NCI-H2029 treated with DMSO at 0.1 percent for 48 hours (cell line): ENCODE data around the gene RHBDL1.

Source experiments
- DNase-seq: peaks from one replicate; lab custom pipeline; 2025; lab: John Stamatoyannopoulos, UW

RHBDL1 gene

DNA sequence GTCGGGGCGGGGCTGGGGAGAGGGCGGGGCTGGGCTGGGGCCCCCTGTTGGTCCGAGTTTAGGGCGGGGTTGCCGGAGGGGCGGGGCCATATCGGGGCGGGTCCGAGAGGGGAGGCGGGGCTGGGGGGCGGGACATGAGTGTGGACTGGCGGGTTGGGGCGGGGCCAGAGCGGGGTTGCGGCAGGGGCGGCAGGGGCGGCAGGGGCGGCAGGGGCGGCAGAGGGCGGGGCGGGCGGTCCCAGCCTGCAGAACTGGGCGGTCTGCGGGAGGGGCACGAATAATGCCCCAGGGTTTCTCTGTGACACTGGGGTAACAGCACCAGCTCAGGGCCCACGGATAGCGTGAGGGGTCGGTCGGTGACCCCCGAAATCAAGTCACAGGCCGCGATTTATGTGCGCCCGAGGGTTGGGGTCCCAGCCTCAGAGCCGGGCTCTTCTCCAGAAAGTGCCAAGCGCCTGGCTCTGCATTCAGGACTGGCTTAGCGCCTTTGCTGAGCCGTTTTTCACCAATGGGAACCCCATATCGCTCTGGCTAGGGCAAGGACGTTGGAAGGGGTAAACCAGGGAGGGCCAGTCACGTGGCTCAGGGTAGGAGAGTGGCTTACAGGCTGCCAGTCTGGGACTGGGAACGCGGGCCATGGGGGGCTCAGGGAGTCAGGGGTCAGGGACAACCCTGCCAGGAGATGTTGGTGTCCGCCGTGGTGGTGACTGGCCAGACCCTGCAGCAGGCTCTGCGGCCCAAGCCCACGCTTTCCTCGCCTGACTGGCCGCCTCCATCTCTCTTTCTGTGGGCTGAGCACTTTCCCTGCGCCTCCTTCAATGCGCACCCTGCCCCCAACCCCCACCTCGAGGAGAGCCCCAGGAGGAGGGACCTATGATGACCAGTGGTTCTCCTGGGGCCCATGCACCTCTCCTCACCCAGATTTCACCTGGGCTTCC is 38.1 kb upstream of the RHBDL1 start:
- no peak for DNase-seq

DNA sequence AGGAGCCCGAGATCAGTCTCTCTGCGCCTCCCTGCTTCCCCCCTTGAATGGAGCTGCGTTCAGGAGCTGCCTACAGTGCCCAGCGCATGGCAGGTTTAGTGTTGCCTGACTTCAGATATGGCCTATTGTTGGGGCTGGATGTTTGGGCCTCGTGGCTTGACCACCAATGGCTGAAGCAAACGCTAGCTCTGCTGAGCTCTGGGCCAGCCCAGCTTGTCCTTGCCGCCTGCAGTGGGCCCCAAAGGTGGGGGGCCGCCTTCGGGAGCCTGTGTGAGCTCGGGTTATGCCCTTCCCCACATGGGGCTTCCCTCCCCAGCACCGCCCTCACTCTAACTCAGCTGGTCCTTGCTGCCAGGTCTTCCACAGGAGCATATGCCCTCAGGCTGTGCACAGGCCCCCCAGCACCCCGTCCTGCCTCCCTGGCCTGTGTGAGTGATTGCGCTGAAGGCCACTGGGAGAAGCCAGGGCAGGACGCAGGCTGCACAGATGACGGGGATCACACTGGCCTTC is 37.4 kb upstream of the RHBDL1 start:
- no peak for DNase-seq

DNA sequence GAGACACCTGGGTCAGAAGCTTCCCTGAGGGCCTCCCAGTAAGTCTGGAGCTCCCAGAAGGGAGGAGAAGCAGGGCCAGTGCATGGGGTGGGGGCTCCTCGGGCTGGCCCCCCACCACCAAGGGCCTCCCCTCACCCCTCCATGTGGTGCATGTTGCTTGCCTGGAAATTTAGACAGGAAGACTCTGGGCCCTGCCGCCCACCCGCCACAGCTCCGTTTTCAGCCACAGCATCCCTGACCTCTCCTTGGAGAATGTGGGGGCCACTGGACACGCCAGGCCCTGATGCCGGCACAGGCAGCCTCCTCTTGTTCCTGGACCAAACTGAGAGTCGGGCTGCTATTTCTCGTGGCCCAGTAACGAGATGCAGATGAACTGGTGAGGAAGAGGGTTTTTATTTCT is 36.6 kb upstream of the RHBDL1 start:
- no peak for DNase-seq

DNA sequence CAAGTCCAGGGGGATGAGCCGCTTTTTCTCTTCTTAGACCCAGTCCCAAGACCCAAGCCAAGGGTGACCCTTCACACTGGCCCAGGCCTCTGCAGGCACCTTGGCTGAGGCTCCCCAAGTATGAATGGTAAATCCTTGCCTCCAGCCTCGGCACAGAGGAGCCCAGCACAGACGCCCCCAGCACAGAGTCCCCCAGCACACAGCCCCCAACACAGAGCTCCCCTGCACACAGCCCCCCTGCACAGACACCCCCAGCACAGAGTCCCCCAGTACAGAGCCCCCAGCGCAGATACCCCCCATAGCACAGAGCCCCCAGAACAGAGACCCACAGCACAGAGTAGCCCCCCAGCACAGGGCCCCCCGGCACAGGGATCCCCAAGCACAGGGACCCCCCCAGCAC is 34.9 kb upstream of the RHBDL1 start:
- DNase-seq: no peak

DNA sequence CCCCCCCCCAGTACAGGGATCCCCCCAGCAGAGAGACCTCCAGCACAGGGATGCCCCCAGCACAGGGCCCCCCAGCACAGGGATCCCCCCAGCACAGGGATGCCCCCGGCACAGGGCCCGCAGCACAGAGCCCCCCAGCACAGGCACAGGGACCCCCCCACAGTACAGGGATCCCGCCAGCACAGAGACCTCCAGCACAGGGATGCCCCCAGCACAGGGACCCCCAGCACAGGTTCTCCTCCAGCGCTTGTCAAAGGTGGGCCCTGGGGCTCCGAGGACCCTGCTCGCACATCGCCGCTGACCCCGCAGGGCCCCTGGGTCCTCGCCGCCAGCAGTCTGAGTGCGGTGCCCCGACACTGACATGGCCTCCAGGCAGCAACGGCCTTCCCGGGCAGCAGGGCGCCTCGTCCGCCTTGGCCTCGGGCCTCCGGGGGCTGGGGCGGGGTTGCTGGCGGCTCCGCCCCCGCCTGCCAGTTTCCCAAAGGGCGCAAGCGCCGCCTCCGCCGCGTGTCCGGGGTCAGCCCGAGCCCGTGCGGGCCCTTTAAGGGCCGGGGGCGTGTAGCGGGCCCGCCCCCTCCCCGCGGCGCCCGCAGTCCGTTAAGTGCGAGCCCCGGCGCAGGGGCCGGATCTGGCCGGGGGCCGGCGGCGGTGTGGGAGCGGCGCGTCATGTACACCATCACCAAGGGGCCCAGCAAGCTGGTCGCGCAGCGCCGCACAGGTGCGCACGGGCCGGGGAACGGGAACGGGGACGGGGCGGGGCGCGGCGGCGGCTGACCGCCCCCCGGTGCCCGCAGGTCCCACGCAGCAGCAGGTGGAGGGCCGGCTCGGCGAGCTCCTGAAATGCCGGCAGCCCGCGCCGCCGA is 33.9 kb upstream of the RHBDL1 start, which contains the start of gene MCRIP2:
TSS of gene MCRIP2 (plus strand) at position 503 of the 863 bp plus-strand sequence. CDS start at position 667, 164 bp downstream.
- no peak for DNase-seq

DNA sequence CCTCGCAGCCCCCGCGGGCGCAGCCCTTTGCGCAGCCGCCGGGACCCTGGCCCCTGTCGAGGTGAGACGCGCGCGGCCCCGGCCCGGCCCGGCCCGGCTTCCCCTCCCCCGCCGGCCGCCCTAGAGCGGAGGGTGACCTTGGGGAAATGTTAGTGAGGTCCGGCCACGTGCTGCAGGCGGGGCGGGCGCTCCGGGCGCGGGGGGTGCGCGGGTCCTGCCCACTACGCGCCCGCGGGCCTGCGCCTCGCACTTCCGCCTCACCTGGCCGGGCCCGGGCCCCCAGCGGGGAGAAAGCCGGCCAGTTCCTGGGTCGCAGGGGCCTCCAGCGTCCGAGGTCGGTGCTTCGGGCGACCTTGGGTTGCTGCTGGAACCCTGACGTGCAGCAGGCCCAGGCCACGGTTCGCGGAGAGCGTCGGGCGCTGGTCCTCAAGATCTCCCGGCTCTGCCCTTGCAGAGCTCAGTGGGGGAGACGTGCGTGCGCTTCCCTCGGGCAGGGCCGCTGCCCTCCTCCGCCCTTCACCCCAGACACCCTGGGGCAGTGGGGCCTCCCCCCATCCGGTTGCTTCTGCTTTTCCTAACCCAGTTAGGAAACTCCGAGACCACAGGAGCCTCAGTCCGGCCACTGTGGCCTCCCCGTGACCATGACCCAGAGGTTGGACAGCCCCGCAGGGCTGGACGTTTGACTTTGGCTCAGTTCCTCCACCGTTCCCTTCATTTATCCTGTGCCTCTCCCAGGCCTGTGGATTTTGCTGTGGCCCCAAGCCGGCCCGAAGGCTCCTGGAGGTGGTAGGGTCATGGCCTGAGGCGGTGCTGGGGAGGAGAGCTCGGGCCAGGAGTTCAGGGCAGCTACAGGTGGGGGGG is 33.1 kb upstream of the RHBDL1 start:
- DNase-seq: no peak

DNA sequence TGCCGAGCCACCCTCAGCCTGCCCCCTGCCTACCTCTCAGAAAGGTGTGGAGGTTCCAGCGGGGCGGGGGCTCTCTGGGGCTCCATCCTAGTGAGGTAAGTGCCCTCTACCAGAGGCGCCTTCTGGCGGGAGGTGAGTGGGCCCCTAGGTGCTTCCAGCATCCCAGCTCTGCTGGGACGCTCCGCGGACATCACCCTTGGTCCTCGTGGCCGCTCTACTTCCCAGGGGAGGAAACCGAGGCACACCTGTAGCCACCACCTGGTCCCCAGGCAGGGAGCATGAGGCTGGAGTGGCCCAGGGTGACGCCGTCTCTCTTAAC is 32.5 kb upstream of the RHBDL1 start:
- DNase-seq: no peak

DNA sequence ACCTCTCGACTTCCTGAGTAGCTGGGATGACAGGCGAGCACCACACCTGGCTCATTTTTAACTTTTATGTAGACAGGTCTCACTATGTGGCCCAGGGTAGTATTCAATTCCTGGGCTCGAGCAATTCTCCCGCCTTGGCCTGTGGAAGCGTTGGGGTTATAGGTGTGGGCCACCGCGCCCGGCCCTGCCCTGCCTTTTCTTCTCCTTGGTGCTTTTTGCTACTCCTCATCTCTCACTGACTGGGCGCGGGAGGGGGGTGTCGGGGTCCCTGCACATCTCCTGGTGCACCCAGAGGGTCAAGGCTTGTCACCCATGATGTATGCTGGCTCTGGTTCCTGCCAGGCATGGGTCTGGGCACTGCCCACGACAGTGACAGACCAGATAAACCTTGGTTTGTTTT is 30.9 kb upstream of the RHBDL1 start:
- DNase-seq: no peak

DNA sequence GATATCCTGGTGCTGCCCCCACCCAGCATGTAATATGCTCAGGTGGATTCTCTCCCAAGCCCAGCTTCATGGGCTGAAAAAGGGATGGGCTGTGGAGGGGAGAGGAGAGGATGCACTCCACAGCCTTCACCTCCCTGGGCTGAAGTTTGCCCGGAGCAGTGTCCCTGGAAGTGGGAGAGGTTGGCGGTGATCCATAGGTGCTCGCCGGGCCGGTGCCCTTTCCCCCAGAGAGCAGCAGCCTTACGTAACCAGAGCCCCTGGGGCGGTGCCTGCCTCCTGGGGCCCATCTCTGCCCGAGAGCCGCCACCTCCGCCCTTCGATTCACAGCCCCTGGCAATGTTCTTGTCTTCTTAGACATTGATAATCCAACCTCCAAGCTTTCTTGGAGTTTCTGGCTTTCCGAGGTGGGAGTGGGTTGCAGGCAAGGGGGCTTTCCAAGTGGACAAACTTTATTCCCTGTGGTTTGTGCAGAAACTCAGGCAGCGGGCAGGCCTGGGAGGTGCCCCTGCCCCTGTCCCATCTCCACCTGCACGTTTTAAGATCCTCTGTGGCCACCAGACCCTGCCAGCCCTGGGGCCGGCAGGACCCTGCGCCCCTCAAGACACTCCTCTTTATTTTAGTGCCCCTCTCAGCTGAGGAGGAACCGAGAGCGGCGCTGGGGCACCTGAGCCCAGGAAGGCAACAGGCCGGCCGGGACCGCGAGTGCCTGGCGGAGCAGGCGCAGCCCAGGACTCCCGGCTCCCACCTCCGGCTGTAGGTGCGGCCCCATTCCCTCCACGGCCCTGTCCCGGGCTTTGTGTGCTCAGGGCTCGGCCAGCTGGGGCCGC is 29.4 kb upstream of the RHBDL1 start:
- no peak for DNase-seq

DNA sequence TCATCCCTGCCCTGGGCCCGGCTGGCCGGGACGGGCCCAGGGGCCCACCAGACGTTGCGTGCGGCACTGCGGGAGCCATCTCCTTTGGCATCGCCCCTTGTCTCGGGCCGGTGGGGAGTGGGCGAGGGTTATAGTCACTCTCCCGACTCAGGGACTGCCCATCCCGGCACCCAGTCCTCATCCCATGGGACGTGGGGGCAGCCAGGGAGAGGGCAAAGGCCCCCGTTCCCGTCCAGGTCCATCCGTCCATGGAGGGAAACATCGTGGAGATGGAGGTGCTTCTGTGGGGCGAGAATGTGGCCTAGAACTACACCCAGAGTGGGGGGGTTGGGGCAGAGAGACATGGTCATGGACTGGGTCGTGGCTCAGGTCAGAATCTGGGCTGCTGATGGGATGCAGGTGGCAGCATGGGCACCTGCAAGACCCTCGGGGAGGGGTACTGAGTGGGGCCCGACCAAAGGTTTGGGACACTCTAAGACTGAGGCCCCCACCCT is 28.7 kb upstream of the RHBDL1 start:
- no peak for DNase-seq

DNA sequence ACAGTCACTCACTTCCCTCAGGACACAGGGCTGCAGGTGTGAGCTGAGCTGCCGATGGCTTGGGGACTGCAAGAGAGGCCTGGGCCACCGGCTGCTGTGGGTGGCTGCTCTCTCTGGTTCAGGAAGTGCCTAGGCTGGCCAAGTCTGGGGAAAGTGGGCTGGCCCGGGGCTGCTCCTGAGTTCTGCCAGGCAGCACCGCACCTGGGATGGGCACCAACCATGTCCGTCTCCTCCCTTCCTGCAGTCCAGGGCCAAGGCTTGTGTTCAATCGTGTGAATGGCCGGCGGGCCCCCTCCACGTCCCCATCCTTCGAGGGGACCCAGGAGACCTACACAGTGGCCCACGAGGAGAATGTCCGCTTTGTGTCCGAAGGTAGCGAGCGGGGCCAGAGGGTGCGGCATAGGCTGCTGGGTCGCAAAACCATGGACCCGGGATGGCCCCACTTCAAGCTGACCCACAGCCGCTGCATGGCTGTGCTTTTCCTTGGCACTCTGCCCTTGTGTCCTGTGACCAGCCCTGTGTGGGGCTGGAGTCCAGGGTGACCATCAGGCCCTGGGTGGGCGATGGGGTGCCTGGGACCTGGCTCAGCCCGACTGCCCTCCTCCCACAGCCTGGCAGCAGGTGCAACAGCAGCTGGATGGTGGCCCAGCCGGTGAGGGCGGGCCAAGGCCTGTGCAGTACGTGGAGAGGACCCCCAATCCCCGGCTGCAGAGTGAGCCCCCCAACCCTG is 28.1 kb upstream of the RHBDL1 start:
- no peak for DNase-seq

DNA sequence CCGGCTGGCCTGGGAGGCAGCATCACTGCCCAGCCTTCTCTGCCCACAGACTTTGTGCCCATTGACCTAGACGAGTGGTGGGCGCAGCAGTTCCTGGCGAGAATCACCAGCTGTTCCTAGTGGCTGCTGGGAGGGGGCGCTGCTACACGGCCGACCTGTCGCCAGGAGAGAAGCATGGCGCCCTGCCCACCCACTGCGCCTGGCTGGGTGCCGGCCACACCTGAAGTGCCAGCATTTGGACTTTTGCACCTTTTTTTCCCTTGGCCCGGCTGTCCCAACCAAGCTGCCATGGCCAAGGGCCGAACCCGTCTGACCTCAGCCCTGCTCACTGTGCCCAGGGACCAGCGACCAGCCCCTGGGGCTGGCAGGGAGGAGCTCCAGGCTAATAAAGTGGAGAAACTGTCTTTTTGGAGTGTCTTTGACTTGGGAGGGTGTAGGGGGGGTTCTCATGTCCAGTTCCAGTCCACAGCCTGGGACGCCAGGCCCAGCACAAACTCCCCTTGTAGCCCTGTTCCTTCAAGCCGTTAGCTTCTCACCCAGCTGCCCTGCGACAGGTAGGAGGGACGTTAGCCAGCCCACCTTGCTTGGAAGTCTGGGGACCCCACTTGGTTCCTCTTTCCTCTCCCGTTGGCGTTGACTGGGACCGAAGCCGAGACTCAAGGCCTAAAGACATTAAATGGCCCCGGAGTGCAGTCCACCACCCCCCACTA is 27.2 kb upstream of the RHBDL1 start:
- DNase-seq: peak; percentile 11

DNA sequence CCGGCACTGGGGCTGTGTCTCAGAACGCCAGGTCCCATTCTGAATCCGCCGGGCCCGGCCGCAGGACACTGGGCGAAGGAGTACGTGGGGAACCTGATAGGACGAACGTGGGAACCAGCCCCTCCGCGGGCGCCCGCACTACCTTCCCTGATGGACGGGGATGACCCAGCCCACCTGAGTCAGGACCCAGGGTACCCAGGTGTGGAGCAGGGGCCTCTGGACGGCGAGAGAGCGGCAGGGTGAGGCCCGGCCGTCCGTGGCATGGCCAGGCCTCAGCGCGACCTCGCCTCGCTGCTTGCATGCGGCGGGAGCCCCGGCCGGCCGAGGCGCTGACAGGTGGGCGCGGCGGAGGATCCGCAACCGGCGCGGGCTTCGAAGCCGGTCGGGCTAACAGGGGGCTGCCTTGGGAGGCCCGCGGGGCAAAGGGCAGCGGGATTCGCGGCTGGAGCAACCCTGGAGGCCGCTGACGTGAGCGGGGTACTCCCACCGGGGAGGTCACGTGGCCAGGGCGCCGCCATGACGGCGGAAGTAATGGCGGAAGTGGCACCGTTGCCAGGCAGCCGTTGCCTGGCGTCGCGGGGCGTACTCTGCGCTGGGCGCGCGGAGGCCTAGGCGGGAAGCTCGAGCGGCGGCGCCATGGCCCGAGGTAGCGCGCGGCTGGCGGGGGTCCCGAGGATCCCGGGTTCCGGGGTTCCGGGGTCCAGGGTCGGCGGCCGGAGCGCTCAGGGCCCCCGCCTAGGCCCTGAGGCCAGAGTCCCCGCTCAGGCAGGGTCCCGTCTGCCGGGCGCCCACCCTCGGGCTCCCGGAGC is 26.5 kb upstream of the RHBDL1 start, which contains the start of gene WDR90:
TSS of gene WDR90 (plus strand) at position 585 of the 809 bp plus-strand sequence. CDS start at position 637, 52 bp downstream.
- DNase-seq: peak; percentile 30

DNA sequence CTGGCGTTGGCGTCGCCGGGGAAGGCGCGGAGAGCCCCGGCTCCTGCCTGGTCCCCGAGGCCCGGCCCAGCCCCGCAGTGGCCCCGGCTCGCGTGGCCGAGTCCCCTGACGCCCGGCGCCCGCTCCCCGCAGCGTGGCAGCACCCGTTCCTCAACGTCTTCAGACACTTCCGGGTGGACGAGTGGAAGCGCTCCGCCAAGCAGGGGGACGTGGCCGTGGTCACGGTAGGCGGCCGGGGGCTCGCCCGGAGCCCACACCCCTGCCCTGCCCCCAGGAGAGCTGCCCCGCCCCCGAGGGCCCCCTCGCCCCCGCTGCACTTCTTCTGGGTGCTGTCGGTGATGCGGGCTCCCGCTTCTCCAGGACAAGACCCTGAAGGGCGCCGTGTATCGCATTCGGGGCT is 25.8 kb upstream of the RHBDL1 start:
- DNase-seq: no peak

DNA sequence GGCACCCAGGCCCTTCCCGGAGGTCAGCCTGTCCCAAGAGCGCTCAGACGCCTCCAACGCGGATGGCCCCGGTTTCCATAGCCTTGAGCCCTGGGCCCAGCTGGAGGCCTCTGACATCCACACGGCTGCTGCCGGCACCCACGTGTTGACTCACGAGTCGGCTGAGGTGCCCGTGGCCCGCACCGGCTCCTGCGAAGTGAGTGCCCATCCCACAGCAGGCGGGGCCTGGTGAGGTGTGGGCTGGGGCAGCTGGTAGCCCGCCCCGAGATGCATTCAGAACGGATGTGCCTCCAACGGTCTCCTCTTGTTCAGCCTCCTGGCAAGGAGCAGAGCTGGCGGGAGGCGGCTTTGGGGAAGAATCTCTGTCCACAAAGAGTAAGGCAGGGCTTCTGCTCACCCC is 23.6 kb upstream of the RHBDL1 start:
- no peak for DNase-seq

DNA sequence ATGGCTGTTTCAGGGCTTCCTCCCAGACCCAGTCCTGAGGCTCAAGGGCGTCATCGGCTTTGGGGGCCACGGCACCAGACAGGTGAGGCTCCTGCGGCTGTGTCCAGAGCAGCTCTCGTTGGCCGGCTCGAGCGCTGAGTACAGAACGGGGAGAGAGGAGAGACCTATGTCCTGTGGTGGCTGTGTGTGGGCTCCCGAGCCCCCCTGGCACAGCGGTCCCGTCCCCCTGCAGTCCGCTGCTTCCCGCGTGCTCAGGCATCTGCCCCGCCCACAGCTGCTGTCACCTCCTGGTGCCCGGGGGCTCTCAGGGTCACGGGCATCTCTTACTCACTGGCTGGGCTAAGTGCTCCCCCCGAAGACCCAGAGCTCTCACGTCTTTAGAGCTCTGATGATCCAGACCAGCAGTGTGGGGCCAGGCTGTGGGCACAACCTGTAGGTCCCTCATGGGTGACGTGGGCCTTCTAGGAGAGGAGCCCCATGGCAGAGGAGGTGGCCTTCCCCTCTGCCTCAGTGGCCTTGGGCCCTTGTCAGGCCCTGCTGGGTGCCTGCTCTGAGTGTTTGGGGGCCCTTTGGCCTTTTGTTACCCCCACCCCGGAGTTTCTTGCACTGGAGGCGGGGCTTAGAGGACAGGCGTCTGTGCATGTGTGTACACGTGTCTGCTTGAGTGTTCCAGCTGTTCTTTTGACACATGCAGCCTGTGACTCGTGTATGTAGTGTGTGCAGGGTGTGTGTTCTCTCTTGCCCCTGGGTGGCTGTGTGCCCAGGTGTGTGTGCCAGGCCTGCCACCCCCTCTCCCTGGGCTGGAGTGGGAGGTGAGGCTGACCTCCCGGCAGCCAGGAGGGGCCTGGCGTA is 22.8 kb upstream of the RHBDL1 start:
- no peak for DNase-seq

DNA sequence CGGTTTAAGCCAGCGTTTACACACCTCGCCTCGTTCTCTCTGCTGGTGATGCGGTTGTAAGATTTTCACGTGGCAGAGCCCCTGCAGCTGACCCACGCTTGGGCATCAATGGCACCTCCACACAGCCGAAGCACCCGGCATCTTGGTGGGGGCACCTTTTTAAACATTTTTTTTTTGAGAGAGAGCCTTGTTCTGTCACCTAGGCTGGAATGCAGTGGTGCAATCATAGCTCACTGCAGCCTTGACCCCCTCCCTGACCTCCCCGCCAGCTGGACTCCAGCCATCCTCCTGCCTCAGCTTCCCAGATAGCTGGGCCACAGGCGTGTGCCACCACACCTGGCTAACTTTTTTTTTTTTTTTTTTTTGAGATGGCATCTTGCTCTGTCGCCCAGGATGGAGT is 21.4 kb upstream of the RHBDL1 start:
- no peak for DNase-seq
